ENCODE results near the gene ANKRD40CL. TPM values are rescaled to one million over a fixed set of nuclear protein-coding genes. Genes with fewer than 3 reads are reported as not detected.
A peak's percentile ranks its signal among the peaks of the same experiment; 100 is the strongest.

Gene ANKRD40CL
- polyA plus RNA-seq, 2 donors = not detected

DNA sequence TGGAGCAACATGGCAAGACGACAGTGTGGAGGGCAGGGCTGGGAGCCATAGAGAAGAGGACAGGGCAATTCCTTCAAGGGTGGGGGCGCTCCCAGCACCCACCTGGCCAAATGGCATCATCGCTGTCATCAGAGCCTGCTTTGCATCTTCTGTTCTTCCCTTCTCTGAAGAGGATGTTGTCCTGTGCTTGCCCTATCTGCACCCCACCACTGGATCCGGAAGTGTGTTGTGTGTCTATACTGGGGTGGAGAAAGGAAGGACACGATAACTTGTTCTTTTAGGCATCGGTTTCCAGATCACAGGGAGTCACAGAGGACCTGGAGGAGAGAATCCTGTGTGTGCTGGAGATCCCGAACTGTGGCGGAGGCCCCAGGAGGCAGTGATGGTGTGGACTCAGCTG is 25.7 kb upstream of the ANKRD40CL start:
- Histone ChIP-seq H3K27ac (ENCODE audit: low read depth in 2 of 2, low read length in 1 of 2) (no peak overlapping the region), H3K4me1 (ENCODE audit: control insufficient read depth in 2 of 2, insufficient read depth in 2 of 2, low read length in 1 of 2) (no peaks in the 10 kb centered on the region), H3K27me3 (ENCODE audit: control insufficient read depth in 1 of 2, insufficient read depth in 2 of 2, low read length in 2 of 2) (no peaks in the 10 kb centered on the region), H3K36me3 (ENCODE audit: control insufficient read depth in 2 of 2, insufficient read depth in 2 of 2, low read length in 1 of 2) (no peaks in the 10 kb centered on the region), H3K4me3 (ENCODE audit: low read depth in 1 of 2, low read length in 2 of 2) (no peak overlapping the region), H3K9me3 (ENCODE audit: control insufficient read depth in 2 of 2, insufficient read depth in 1 of 2, low read depth in 1 of 2, low read length in 1 of 2) (no peaks in the 10 kb centered on the region)
- WGBS, 2 donors = 92 to 95% methylated on average over 8 of the region's 8 CpGs

DNA sequence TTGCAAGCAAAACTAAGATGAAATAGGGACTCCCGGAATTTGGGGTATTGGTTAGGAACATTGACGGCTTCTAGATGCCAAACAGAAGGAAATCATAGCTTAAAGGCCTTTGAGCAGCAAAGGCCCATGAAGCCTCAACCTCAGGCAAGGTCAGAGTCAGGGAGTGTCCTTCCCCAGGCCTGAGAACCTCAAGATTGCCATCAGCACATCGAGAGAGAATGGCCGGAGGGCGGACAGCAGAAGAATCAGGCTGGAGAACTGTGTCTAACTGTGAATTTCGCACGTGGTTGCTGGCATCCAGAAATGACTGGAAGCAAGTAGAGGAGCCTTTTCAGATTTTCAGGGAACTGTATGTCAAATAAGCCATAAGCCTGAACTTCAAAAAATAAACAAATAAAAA is 24.8 kb upstream of the ANKRD40CL start:
- Histone ChIP-seq H3K27ac (ENCODE audit: low read depth in 2 of 2, low read length in 1 of 2) (no peak overlapping the region), H3K4me1 (ENCODE audit: control insufficient read depth in 2 of 2, insufficient read depth in 2 of 2, low read length in 1 of 2) (peaks cover 0 to 3% of the 10 kb centered on the region in 2 donors), H3K4me3 (ENCODE audit: low read depth in 1 of 2, low read length in 2 of 2) (no peak overlapping the region), H3K27me3 (ENCODE audit: control insufficient read depth in 1 of 2, insufficient read depth in 2 of 2, low read length in 2 of 2) (no peaks in the 10 kb centered on the region), H3K9me3 (ENCODE audit: control insufficient read depth in 2 of 2, insufficient read depth in 1 of 2, low read depth in 1 of 2, low read length in 1 of 2) (no peaks in the 10 kb centered on the region), H3K36me3 (ENCODE audit: control insufficient read depth in 2 of 2, insufficient read depth in 2 of 2, low read length in 1 of 2) (no peaks in the 10 kb centered on the region)
- WGBS, 2 donors = 87 to 91% methylated on average over 7 of the region's 7 CpGs

DNA sequence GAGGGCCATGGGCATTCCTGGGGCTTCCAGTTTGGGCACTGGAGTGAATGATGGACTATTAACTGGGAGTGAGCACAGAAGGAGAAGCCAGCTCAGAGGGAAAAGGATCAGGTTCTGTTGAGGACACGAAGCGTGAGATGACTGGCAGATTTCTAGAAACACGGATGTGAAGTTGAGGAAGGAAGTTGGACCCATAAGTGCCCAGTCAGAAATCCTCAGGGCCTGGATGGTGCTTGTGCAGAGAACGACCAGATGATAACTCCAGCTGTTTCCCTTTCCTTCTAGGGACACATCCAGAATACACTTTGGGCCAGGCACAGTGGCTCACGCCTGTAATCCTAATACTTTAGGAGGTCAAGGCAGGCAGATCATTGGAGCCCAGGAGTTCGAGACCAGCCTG is 23.3 kb upstream of the ANKRD40CL start:
- H3K27me3 ChIP-seq (ENCODE audit: control insufficient read depth in 1 of 2, insufficient read depth in 2 of 2, low read length in 2 of 2) = no peaks in the 10 kb centered on the region
- H3K27ac ChIP-seq (ENCODE audit: low read depth in 2 of 2, low read length in 1 of 2) = no peak overlapping the region
- 79 to 83% methylated on average over 6 of the region's 6 CpGs for WGBS, 2 donors
- no peaks in the 10 kb centered on the region for H3K9me3 ChIP-seq (ENCODE audit: control insufficient read depth in 2 of 2, insufficient read depth in 1 of 2, low read depth in 1 of 2, low read length in 1 of 2)
- H3K4me1 ChIP-seq (ENCODE audit: control insufficient read depth in 2 of 2, insufficient read depth in 2 of 2, low read length in 1 of 2) = peaks cover 3 to 10% of the 10 kb centered on the region in 2 donors
- no peak overlapping the region for H3K4me3 ChIP-seq (ENCODE audit: low read depth in 1 of 2, low read length in 2 of 2)
- no peaks in the 10 kb centered on the region for H3K36me3 ChIP-seq (ENCODE audit: control insufficient read depth in 2 of 2, insufficient read depth in 2 of 2, low read length in 1 of 2)

DNA sequence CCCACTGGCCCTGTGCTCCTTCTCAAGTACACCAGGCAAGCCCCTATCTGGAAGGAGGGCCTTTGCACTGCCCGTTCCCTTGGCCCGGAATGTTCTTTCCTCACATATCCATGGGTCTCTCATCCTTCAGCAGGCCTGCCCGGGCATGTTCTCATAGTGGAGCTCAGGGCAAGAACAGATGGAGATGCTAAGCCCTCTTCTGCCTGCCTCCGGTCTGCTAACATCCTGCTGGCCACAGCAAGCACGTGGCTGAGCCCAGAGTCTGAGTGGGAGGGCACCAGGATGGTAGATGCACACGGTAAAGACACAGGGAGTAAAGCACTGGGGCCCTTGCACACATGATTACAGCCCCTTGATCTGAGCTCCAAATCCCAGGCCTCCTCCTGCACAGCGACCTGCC is 19.8 kb upstream of the ANKRD40CL start:
- Histone ChIP-seq H3K4me3 (ENCODE audit: low read depth in 1 of 2, low read length in 2 of 2) (no peak overlapping the region), H3K27ac (ENCODE audit: low read depth in 2 of 2, low read length in 1 of 2) (peak overlapping the region in 1 of 2 donors; percentile 15), H3K4me1 (ENCODE audit: control insufficient read depth in 2 of 2, insufficient read depth in 2 of 2, low read length in 1 of 2) (peaks cover 3 to 16% of the 10 kb centered on the region in 2 donors), H3K9me3 (ENCODE audit: control insufficient read depth in 2 of 2, insufficient read depth in 1 of 2, low read depth in 1 of 2, low read length in 1 of 2) (no peaks in the 10 kb centered on the region), H3K36me3 (ENCODE audit: control insufficient read depth in 2 of 2, insufficient read depth in 2 of 2, low read length in 1 of 2) (no peaks in the 10 kb centered on the region), H3K27me3 (ENCODE audit: control insufficient read depth in 1 of 2, insufficient read depth in 2 of 2, low read length in 2 of 2) (no peaks in the 10 kb centered on the region)
- 52 to 66% methylated on average over 7 of the region's 7 CpGs for WGBS, 2 donors

DNA sequence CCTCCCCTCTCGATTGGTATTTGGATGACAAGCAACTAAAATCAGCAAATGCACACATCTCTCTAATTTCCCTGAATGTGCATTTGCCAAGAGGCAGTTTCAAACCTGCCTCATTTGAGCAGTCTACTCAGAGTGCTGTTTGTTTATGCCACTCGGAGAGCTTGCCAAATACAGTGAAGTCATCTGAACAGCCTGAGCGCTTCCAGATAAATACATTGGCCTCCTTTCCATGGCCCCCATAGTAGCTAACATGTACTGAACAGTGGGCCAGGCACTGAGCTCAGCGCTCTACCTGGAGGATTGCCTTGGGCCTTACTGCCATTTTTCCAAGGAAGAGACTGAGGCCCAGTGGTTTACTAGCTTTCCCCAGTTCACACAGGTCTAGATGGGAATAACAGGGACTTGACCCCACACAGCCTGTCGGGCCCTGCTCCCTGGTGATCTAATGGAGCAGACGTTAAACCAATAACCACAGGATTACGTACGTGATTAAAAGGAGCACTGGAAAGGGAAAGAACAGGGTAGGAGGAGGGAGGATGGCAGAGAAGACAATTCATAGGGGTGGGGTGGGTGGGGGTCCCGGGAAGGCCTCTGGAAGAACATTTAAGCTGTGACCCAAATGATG is 18.7 kb upstream of the ANKRD40CL start:
- H3K4me1 ChIP-seq (ENCODE audit: control insufficient read depth in 2 of 2, insufficient read depth in 2 of 2, low read length in 1 of 2) = peaks cover 3 to 16% of the 10 kb centered on the region in 2 donors
- WGBS, 2 donors = 34 to 46% methylated on average over 9 of the region's 9 CpGs
- peak overlapping the region; percentile 66 to 87 for H3K27ac ChIP-seq (ENCODE audit: low read depth in 2 of 2, low read length in 1 of 2)
- H3K27me3 ChIP-seq (ENCODE audit: control insufficient read depth in 1 of 2, insufficient read depth in 2 of 2, low read length in 2 of 2) = no peaks in the 10 kb centered on the region
- H3K4me3 ChIP-seq (ENCODE audit: low read depth in 1 of 2, low read length in 2 of 2) = no peak overlapping the region
- no peaks in the 10 kb centered on the region for H3K36me3 ChIP-seq (ENCODE audit: control insufficient read depth in 2 of 2, insufficient read depth in 2 of 2, low read length in 1 of 2)
- no peaks in the 10 kb centered on the region for H3K9me3 ChIP-seq (ENCODE audit: control insufficient read depth in 2 of 2, insufficient read depth in 1 of 2, low read depth in 1 of 2, low read length in 1 of 2)

DNA sequence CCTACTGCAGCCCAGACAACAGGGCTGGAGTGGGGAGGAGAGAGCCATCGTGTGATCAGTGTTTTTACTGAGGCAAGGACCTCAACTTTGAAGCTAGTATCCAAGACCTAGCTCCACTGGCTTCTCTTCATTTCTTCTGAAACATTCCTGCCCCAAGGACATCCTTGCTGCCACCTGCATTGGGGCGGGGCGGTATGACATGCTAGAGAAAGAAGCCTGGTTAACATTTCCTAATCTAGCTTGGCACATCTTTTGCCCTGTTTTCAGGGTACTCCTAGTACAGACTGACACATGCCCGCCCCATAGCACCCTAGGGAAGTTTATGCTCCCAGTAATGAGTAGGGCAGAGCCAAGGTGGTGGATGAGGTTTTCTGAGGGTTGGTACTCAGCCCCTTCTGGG is 17.8 kb upstream of the ANKRD40CL start:
- H3K4me3 ChIP-seq (ENCODE audit: low read depth in 1 of 2, low read length in 2 of 2) = no peak overlapping the region
- H3K9me3 ChIP-seq (ENCODE audit: control insufficient read depth in 2 of 2, insufficient read depth in 1 of 2, low read depth in 1 of 2, low read length in 1 of 2) = no peaks in the 10 kb centered on the region
- H3K4me1 ChIP-seq (ENCODE audit: control insufficient read depth in 2 of 2, insufficient read depth in 2 of 2, low read length in 1 of 2) = peaks cover 3 to 16% of the 10 kb centered on the region in 2 donors
- no peaks in the 10 kb centered on the region for H3K36me3 ChIP-seq (ENCODE audit: control insufficient read depth in 2 of 2, insufficient read depth in 2 of 2, low read length in 1 of 2)
- 48 to 58% methylated on average over 4 of the region's 4 CpGs for WGBS, 2 donors
- H3K27ac ChIP-seq (ENCODE audit: low read depth in 2 of 2, low read length in 1 of 2) = peak overlapping the region; percentile 61 to 68
- no peaks in the 10 kb centered on the region for H3K27me3 ChIP-seq (ENCODE audit: control insufficient read depth in 1 of 2, insufficient read depth in 2 of 2, low read length in 2 of 2)

DNA sequence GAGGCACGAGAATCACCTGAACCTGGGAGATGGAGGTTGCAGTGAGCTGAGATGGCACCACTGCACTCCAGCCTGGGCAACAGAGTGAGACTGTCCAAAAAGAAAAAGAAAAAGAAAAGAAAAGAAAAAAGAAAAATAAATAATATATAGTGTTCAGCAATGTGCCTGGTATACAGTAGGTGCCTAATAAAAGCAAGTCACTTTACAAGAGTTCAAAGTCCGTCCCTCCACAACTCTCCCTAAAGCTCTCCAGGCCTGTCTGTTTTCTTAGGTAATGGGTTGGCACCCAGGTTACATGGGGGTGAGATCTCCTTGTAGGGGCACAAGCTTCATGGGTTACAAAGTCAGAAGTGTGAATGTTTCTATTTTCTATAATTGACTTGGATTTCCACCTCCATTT is 16.6 kb upstream of the ANKRD40CL start:
- no peak overlapping the region for H3K4me3 ChIP-seq (ENCODE audit: low read depth in 1 of 2, low read length in 2 of 2)
- no peaks in the 10 kb centered on the region for H3K36me3 ChIP-seq (ENCODE audit: control insufficient read depth in 2 of 2, insufficient read depth in 2 of 2, low read length in 1 of 2)
- H3K4me1 ChIP-seq (ENCODE audit: control insufficient read depth in 2 of 2, insufficient read depth in 2 of 2, low read length in 1 of 2) = peaks cover 3 to 16% of the 10 kb centered on the region in 2 donors
- H3K27me3 ChIP-seq (ENCODE audit: control insufficient read depth in 1 of 2, insufficient read depth in 2 of 2, low read length in 2 of 2) = no peaks in the 10 kb centered on the region
- no peak overlapping the region for H3K27ac ChIP-seq (ENCODE audit: low read depth in 2 of 2, low read length in 1 of 2)
- 86 to 91% methylated on average over 2 of the region's 2 CpGs for WGBS, 2 donors
- no peaks in the 10 kb centered on the region for H3K9me3 ChIP-seq (ENCODE audit: control insufficient read depth in 2 of 2, insufficient read depth in 1 of 2, low read depth in 1 of 2, low read length in 1 of 2)

DNA sequence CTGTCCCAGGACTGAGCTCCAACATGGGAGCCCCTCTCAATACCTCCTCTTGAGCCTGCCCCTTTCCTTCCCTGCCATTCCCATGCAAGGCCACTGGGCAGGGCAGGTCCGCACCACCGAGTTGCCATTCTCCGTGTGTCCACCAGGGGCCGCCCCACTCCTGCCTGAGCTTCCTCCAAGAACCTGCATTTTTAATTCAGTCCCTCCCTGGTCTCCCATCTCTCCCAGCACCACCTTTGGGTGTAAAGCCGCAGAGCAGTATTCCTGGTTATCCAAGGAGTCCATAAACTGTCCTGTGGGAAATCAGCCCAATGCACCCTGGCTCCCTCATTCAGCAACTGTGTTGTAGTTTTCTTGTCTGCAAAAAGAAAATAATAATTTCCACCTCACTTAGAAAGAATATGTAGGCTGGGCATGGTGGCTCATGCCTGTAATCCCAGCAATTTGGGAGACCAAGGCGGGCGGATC is 15.9 kb upstream of the ANKRD40CL start:
- Histone ChIP-seq H3K4me1 (ENCODE audit: control insufficient read depth in 2 of 2, insufficient read depth in 2 of 2, low read length in 1 of 2) (peaks cover 3 to 16% of the 10 kb centered on the region in 2 donors), H3K9me3 (ENCODE audit: control insufficient read depth in 2 of 2, insufficient read depth in 1 of 2, low read depth in 1 of 2, low read length in 1 of 2) (no peaks in the 10 kb centered on the region), H3K27me3 (ENCODE audit: control insufficient read depth in 1 of 2, insufficient read depth in 2 of 2, low read length in 2 of 2) (no peaks in the 10 kb centered on the region), H3K27ac (ENCODE audit: low read depth in 2 of 2, low read length in 1 of 2) (no peak overlapping the region), H3K36me3 (ENCODE audit: control insufficient read depth in 2 of 2, insufficient read depth in 2 of 2, low read length in 1 of 2) (no peaks in the 10 kb centered on the region), H3K4me3 (ENCODE audit: low read depth in 1 of 2, low read length in 2 of 2) (no peak overlapping the region)
- WGBS, 2 donors = 12 to 18% methylated on average over 7 of the region's 7 CpGs

DNA sequence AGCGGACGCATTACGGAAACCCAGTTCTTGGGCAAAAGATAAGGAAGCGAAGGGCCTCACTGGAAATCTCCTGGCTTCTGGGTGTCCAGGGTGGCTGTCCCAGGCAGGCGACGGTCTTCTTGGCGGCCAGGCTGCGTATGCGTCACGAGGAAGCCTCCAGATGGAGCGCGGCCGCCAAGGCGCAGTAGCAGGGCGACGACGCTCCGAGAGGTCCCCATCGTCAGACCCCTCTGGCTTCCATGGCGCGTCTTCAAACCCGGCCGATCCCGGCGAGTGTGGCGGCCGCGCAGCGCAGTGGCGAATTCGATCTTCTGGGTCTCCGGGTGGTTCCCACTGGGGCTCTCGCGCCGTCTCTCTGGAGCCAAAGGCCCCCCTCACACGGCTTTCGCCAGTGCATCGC is 13.8 kb upstream of the ANKRD40CL start:
- H3K36me3 ChIP-seq (ENCODE audit: control insufficient read depth in 2 of 2, insufficient read depth in 2 of 2, low read length in 1 of 2) = no peaks in the 10 kb centered on the region
- H3K9me3 ChIP-seq (ENCODE audit: control insufficient read depth in 2 of 2, insufficient read depth in 1 of 2, low read depth in 1 of 2, low read length in 1 of 2) = no peaks in the 10 kb centered on the region
- H3K27ac ChIP-seq (ENCODE audit: low read depth in 2 of 2, low read length in 1 of 2) = no peak overlapping the region
- 56 to 59% methylated on average over 38 of the region's 38 CpGs for WGBS, 2 donors
- H3K4me1 ChIP-seq (ENCODE audit: control insufficient read depth in 2 of 2, insufficient read depth in 2 of 2, low read length in 1 of 2) = peaks cover 0 to 6% of the 10 kb centered on the region in 2 donors
- no peak overlapping the region for H3K4me3 ChIP-seq (ENCODE audit: low read depth in 1 of 2, low read length in 2 of 2)
- H3K27me3 ChIP-seq (ENCODE audit: control insufficient read depth in 1 of 2, insufficient read depth in 2 of 2, low read length in 2 of 2) = no peaks in the 10 kb centered on the region

DNA sequence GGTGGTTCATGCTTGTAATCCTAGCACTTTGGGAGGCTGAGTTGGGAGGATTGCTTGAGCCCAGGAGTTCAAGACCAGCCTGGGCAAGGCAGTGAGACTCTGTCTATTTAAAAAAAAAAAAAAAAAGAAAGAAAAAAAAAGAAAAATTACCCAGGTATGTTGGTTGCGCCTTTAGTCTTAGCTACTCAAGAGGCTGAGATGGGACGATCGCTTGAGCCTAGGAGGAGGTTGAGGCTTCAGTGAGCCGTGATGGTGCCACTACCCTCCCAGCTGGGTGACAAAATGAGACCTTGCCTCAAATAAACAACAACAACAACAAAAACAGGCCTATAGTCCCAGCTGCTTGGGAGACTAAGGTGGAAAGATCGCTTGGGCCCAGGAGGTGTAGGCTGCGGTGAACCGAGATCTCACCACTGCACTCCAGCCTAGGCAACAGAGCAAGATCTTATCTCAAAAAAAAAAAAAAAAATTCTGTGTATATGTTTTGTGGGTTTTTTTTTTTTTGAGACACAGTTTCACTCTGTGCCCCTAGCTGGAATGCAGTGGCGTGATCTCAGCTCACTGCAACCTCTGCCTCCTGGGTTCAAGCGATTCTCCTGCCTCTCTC is 12.5 kb upstream of the ANKRD40CL start:
- Histone ChIP-seq H3K4me3 (ENCODE audit: low read depth in 1 of 2, low read length in 2 of 2) (no peak overlapping the region), H3K36me3 (ENCODE audit: control insufficient read depth in 2 of 2, insufficient read depth in 2 of 2, low read length in 1 of 2) (no peaks in the 10 kb centered on the region), H3K4me1 (ENCODE audit: control insufficient read depth in 2 of 2, insufficient read depth in 2 of 2, low read length in 1 of 2) (peaks cover 0 to 5% of the 10 kb centered on the region in 2 donors), H3K27me3 (ENCODE audit: control insufficient read depth in 1 of 2, insufficient read depth in 2 of 2, low read length in 2 of 2) (no peaks in the 10 kb centered on the region), H3K9me3 (ENCODE audit: control insufficient read depth in 2 of 2, insufficient read depth in 1 of 2, low read depth in 1 of 2, low read length in 1 of 2) (no peaks in the 10 kb centered on the region), H3K27ac (ENCODE audit: low read depth in 2 of 2, low read length in 1 of 2) (no peak overlapping the region)
- WGBS, 2 donors = 83 to 87% methylated on average over 9 of the region's 9 CpGs
